ENCODE data around the gene OXSM. TPM values are rescaled to one million over a fixed set of nuclear protein-coding genes. Genes with fewer than 3 reads are reported as not detected.
A peak's percentile ranks its signal among the peaks of the same experiment; 100 is the strongest.

The OXSM gene
- total RNA-seq, 1 experiment from 2014 or later: 21.4 TPM

- H3K4me2 ChIP-seq (ENCODE audit: low read length): peak overlapping the region; percentile 32
- TF ChIP-seq EZH2 (IDR thresholded peaks at IDR 0.05; ENCODE audit: low read length, unreplicated experiment) (no peak), CTCF (conservative IDR thresholded peaks at IDR 0.05; ENCODE audit: low read depth, low read length) (no peak), EZH2phosphoT487 (IDR thresholded peaks at IDR 0.05; ENCODE audit: borderline replicate concordance, low read length) (no peak)
- H3K79me2 ChIP-seq (ENCODE audit: low read length): no peaks in the 10 kb centered on the region
- no peaks in the 10 kb centered on the region for H3K9me2 ChIP-seq (replicated peaks; ENCODE audit: low read length)
- BruUV-seq (replicated peaks): no TSS peak
- intact Hi-C loops (cut with micrococcal nuclease): loop anchor here (2.0 kb wide), 2 partner anchors 28 to 38 kb away; partner anchors contain the start of gene NGLY1
- ChIA-PET POLR2A (ENCODE audit: unreplicated experiment) (no interaction called here), CTCF (no interaction called here)
- H2AFZ ChIP-seq (ENCODE audit: low read length): no peak overlapping the region
- no peak for DNase-seq
- no peak overlapping the region for H3K9ac ChIP-seq (ENCODE audit: low read length)
- H3F3A ChIP-seq (ENCODE audit: low read length, unreplicated experiment): no peaks in the 10 kb centered on the region
- H4K20me1 ChIP-seq (ENCODE audit: low read length): no peaks in the 10 kb centered on the region
- peaks cover 15% of the 10 kb centered on the region for H3K4me1 ChIP-seq (ENCODE audit: insufficient read depth, low read length)
- ATAC-seq: peak; percentile 35
- no peaks in the 10 kb centered on the region for H3K9me3 ChIP-seq (ENCODE audit: low read length)
- no peak overlapping the region for H3K4me3 ChIP-seq (ENCODE audit: low read length)
- H3K27ac ChIP-seq (ENCODE audit: low read length): peak overlapping the region; percentile 43
- H3K36me3 ChIP-seq (ENCODE audit: low read depth, low read length): no peaks in the 10 kb centered on the region
- H3K27me3 ChIP-seq (ENCODE audit: low read length): no peaks in the 10 kb centered on the region
These were observed 31.1 kb downstream of the OXSM start for GRCh38 chr3:25820816-25821486.

GRCh38 chr3:25821746-25822573 lies 32.1 kb downstream of the OXSM start:
- Histone ChIP-seq H2AFZ (ENCODE audit: low read length) (no peak overlapping the region), H3K4me2 (ENCODE audit: low read length) (no peak overlapping the region), H3K4me3 (ENCODE audit: low read length) (no peak overlapping the region), H4K20me1 (ENCODE audit: low read length) (no peaks in the 10 kb centered on the region), H3K9me3 (ENCODE audit: low read length) (no peaks in the 10 kb centered on the region), H3K9me2 (replicated peaks; ENCODE audit: low read length) (no peaks in the 10 kb centered on the region), H3F3A (ENCODE audit: low read length, unreplicated experiment) (no peaks in the 10 kb centered on the region), H3K27ac (ENCODE audit: low read length) (no peak overlapping the region), H3K4me1 (ENCODE audit: insufficient read depth, low read length) (peaks cover 15% of the 10 kb centered on the region), H3K36me3 (ENCODE audit: low read depth, low read length) (no peaks in the 10 kb centered on the region), H3K27me3 (ENCODE audit: low read length) (no peaks in the 10 kb centered on the region), H3K9ac (ENCODE audit: low read length) (no peak overlapping the region), H3K79me2 (ENCODE audit: low read length) (no peaks in the 10 kb centered on the region)
- no peak; the same call in 1 of the 2 replicates for ATAC-seq
- DNase-seq: no peak
- POLR2A ChIA-PET (ENCODE audit: unreplicated experiment): no interaction called here
- no TSS peak for BruUV-seq (replicated peaks)
- CTCF ChIA-PET: no interaction called here
- intact Hi-C loops (cut with micrococcal nuclease): loop anchor here (2.0 kb wide), 2 partner anchors 29 to 39 kb away; partner anchors contain the start of gene NGLY1
- no peak for TF ChIP-seq CTCF (conservative IDR thresholded peaks at IDR 0.05; ENCODE audit: low read depth, low read length)
- TF ChIP-seq EZH2 (IDR thresholded peaks at IDR 0.05; ENCODE audit: low read length, unreplicated experiment): no peak
- no peak for TF ChIP-seq EZH2phosphoT487 (IDR thresholded peaks at IDR 0.05; ENCODE audit: borderline replicate concordance, low read length)

GRCh38 chr3:25823314-25823713 lies 33.4 kb downstream of the OXSM start:
- POLR2A ChIA-PET (ENCODE audit: unreplicated experiment): no interaction called here
- H3K4me2 ChIP-seq (ENCODE audit: low read length): no peak overlapping the region
- no peaks in the 10 kb centered on the region for H3K9me3 ChIP-seq (ENCODE audit: low read length)
- no peaks in the 10 kb centered on the region for H3K79me2 ChIP-seq (ENCODE audit: low read length)
- H3K27me3 ChIP-seq (ENCODE audit: low read length): no peaks in the 10 kb centered on the region
- no peak for DNase-seq
- H3K36me3 ChIP-seq (ENCODE audit: low read depth, low read length): no peaks in the 10 kb centered on the region
- H3K9me2 ChIP-seq (replicated peaks; ENCODE audit: low read length): no peaks in the 10 kb centered on the region
- CTCF ChIA-PET: no interaction called here
- no TSS peak for BruUV-seq (replicated peaks)
- H2AFZ ChIP-seq (ENCODE audit: low read length): no peak overlapping the region
- ATAC-seq: no peak
- H4K20me1 ChIP-seq (ENCODE audit: low read length): no peaks in the 10 kb centered on the region
- H3K4me3 ChIP-seq (ENCODE audit: low read length): no peak overlapping the region
- TF ChIP-seq CTCF (conservative IDR thresholded peaks at IDR 0.05; ENCODE audit: low read depth, low read length) (no peak), EZH2 (IDR thresholded peaks at IDR 0.05; ENCODE audit: low read length, unreplicated experiment) (no peak), EZH2phosphoT487 (IDR thresholded peaks at IDR 0.05; ENCODE audit: borderline replicate concordance, low read length) (no peak)
- H3K4me1 ChIP-seq (ENCODE audit: insufficient read depth, low read length): peaks cover 15% of the 10 kb centered on the region
- no peak overlapping the region for H3K27ac ChIP-seq (ENCODE audit: low read length)
- H3F3A ChIP-seq (ENCODE audit: low read length, unreplicated experiment): no peaks in the 10 kb centered on the region
- H3K9ac ChIP-seq (ENCODE audit: low read length): no peak overlapping the region
- intact Hi-C loops (cut with micrococcal nuclease): no loop called here

Data from PC-3 (cell line).